Measurements from ENCODE around the gene MYL12B.
"Not testable (repeated sequence)": the region's sequence is repeated elsewhere in the genome, so short reads cannot be mapped to it uniquely, and the experiment has no call there.

Gene MYL12B

GRCh38 chr18:3284501-3284900 is 22.6 kb downstream of the MYL12B start:
- peaks cover 22% of the 10 kb centered on the region for H3K4me1 ChIP-seq (ENCODE audit: control insufficient read depth, insufficient read depth, low read length)
- H3K9me3 ChIP-seq (replicated peaks; ENCODE audit: low read length), result no peaks in the 10 kb centered on the region
- H3K9ac ChIP-seq (ENCODE audit: low read depth, low read length), result no peak overlapping the region
- H3K27me3 ChIP-seq (ENCODE audit: control insufficient read depth, insufficient read depth, low read length), result no peaks in the 10 kb centered on the region
- no peak overlapping the region for H3K4me3 ChIP-seq (ENCODE audit: low read length)
- no peak overlapping the region for H3K4me2 ChIP-seq (ENCODE audit: low read length)
- H3K36me3 ChIP-seq (ENCODE audit: insufficient read depth, low read length), result peaks cover under 1% of the 10 kb centered on the region

GRCh38 chr18:3286159-3286558 is 24.2 kb downstream of the MYL12B start:
- Histone ChIP-seq H3K9ac (ENCODE audit: low read depth, low read length) (no peak overlapping the region), H3K36me3 (ENCODE audit: insufficient read depth, low read length) (no peaks in the 10 kb centered on the region), H3K4me2 (ENCODE audit: low read length) (no peak overlapping the region), H3K4me3 (ENCODE audit: low read length) (no peak overlapping the region), H3K9me3 (replicated peaks; ENCODE audit: low read length) (peaks cover 5% of the 10 kb centered on the region), H3K27me3 (ENCODE audit: control insufficient read depth, insufficient read depth, low read length) (no peaks in the 10 kb centered on the region), H3K4me1 (ENCODE audit: control insufficient read depth, insufficient read depth, low read length) (peaks cover 22% of the 10 kb centered on the region)

- H3K4me2 ChIP-seq (ENCODE audit: low read length), result no peak overlapping the region
- H3K9ac ChIP-seq (ENCODE audit: low read depth, low read length), result no peak overlapping the region
- no peaks in the 10 kb centered on the region for H3K36me3 ChIP-seq (ENCODE audit: insufficient read depth, low read length)
- H3K9me3 ChIP-seq (replicated peaks; ENCODE audit: low read length), result peaks cover 5% of the 10 kb centered on the region
- peaks cover 12% of the 10 kb centered on the region for H3K4me1 ChIP-seq (ENCODE audit: control insufficient read depth, insufficient read depth, low read length)
- no peak overlapping the region for H3K4me3 ChIP-seq (ENCODE audit: low read length)
- H3K27me3 ChIP-seq (ENCODE audit: control insufficient read depth, insufficient read depth, low read length), result no peaks in the 10 kb centered on the region
Measured at GRCh38 chr18:3293196-3293951, 31.4 kb downstream of the MYL12B start.

- Histone ChIP-seq H3K27me3 (ENCODE audit: control insufficient read depth, insufficient read depth, low read length) (no peaks in the 10 kb centered on the region), H3K9me3 (replicated peaks; ENCODE audit: low read length) (peaks cover 5% of the 10 kb centered on the region), H3K4me1 (ENCODE audit: control insufficient read depth, insufficient read depth, low read length) (peaks cover 12% of the 10 kb centered on the region), H3K9ac (ENCODE audit: low read depth, low read length) (no peak overlapping the region), H3K4me3 (ENCODE audit: low read length) (no peak overlapping the region), H3K36me3 (ENCODE audit: insufficient read depth, low read length) (no peaks in the 10 kb centered on the region), H3K4me2 (ENCODE audit: low read length) (no peak overlapping the region)
Measured at GRCh38 chr18:3294435-3295080, 32.6 kb downstream of the MYL12B start.

- Histone ChIP-seq H3K36me3 (ENCODE audit: insufficient read depth, low read length) (no peaks in the 10 kb centered on the region), H3K9ac (ENCODE audit: low read depth, low read length) (peak overlapping the region; percentile 74), H3K27me3 (ENCODE audit: control insufficient read depth, insufficient read depth, low read length) (no peaks in the 10 kb centered on the region), H3K4me2 (ENCODE audit: low read length) (peak overlapping the region; percentile 79), H3K4me3 (ENCODE audit: low read length) (peak overlapping the region; percentile 68), H3K9me3 (replicated peaks; ENCODE audit: low read length) (no peaks in the 10 kb centered on the region), H3K4me1 (ENCODE audit: control insufficient read depth, insufficient read depth, low read length) (peaks cover 12% of the 10 kb centered on the region)
Measured at GRCh38 chr18:3297025-3297984, 35.4 kb downstream of the MYL12B start.

GRCh38 chr18:3304832-3305231 is 42.9 kb downstream of the MYL12B start:
- no peaks in the 10 kb centered on the region for H3K9me3 ChIP-seq (replicated peaks; ENCODE audit: low read length)
- H3K9ac ChIP-seq (ENCODE audit: low read depth, low read length), result no peak overlapping the region
- no peaks in the 10 kb centered on the region for H3K36me3 ChIP-seq (ENCODE audit: insufficient read depth, low read length)
- no peaks in the 10 kb centered on the region for H3K27me3 ChIP-seq (ENCODE audit: control insufficient read depth, insufficient read depth, low read length)
- H3K4me1 ChIP-seq (ENCODE audit: control insufficient read depth, insufficient read depth, low read length), result peaks cover 19% of the 10 kb centered on the region
- H3K4me3 ChIP-seq (ENCODE audit: low read length), result no peak overlapping the region
- H3K4me2 ChIP-seq (ENCODE audit: low read length), result no peak overlapping the region

GRCh38 chr18:3305354-3305762 is 43.4 kb downstream of the MYL12B start:
- Histone ChIP-seq H3K4me1 (ENCODE audit: control insufficient read depth, insufficient read depth, low read length) (peaks cover 19% of the 10 kb centered on the region), H3K9ac (ENCODE audit: low read depth, low read length) (peak overlapping the region; percentile 43), H3K36me3 (ENCODE audit: insufficient read depth, low read length) (no peaks in the 10 kb centered on the region), H3K9me3 (replicated peaks; ENCODE audit: low read length) (no peaks in the 10 kb centered on the region), H3K27me3 (ENCODE audit: control insufficient read depth, insufficient read depth, low read length) (no peaks in the 10 kb centered on the region), H3K4me3 (ENCODE audit: low read length) (no peak overlapping the region), H3K4me2 (ENCODE audit: low read length) (peak overlapping the region; percentile 51)

GRCh38 chr18:3305933-3306332 is 44.0 kb downstream of the MYL12B start:
- peaks cover 19% of the 10 kb centered on the region for H3K4me1 ChIP-seq (ENCODE audit: control insufficient read depth, insufficient read depth, low read length)
- H3K9ac ChIP-seq (ENCODE audit: low read depth, low read length), result peak overlapping the region; percentile 43
- H3K4me2 ChIP-seq (ENCODE audit: low read length), result peak overlapping the region; percentile 51
- no peaks in the 10 kb centered on the region for H3K27me3 ChIP-seq (ENCODE audit: control insufficient read depth, insufficient read depth, low read length)
- no peaks in the 10 kb centered on the region for H3K36me3 ChIP-seq (ENCODE audit: insufficient read depth, low read length)
- no peaks in the 10 kb centered on the region for H3K9me3 ChIP-seq (replicated peaks; ENCODE audit: low read length)
- H3K4me3 ChIP-seq (ENCODE audit: low read length), result no peak overlapping the region

GRCh38 chr18:3306391-3306790 is 44.5 kb downstream of the MYL12B start:
- no peaks in the 10 kb centered on the region for H3K27me3 ChIP-seq (ENCODE audit: control insufficient read depth, insufficient read depth, low read length)
- no peaks in the 10 kb centered on the region for H3K36me3 ChIP-seq (ENCODE audit: insufficient read depth, low read length)
- H3K4me2 ChIP-seq (ENCODE audit: low read length), result no peak overlapping the region
- peak overlapping the region; percentile 43 for H3K9ac ChIP-seq (ENCODE audit: low read depth, low read length)
- no peaks in the 10 kb centered on the region for H3K9me3 ChIP-seq (replicated peaks; ENCODE audit: low read length)
- H3K4me3 ChIP-seq (ENCODE audit: low read length), result no peak overlapping the region
- peaks cover 19% of the 10 kb centered on the region for H3K4me1 ChIP-seq (ENCODE audit: control insufficient read depth, insufficient read depth, low read length)

GRCh38 chr18:3313685-3314084 is 51.8 kb downstream of the MYL12B start:
- Histone ChIP-seq H3K4me3 (ENCODE audit: low read length) (no peak overlapping the region), H3K4me2 (ENCODE audit: low read length) (no peak overlapping the region), H3K27me3 (ENCODE audit: control insufficient read depth, insufficient read depth, low read length) (no peaks in the 10 kb centered on the region), H3K9ac (ENCODE audit: low read depth, low read length) (no peak overlapping the region), H3K36me3 (ENCODE audit: insufficient read depth, low read length) (no peaks in the 10 kb centered on the region), H3K4me1 (ENCODE audit: control insufficient read depth, insufficient read depth, low read length) (no peaks in the 10 kb centered on the region), H3K9me3 (replicated peaks; ENCODE audit: low read length) (no peaks in the 10 kb centered on the region)

GRCh38 chr18:3315344-3315743 is 53.4 kb downstream of the MYL12B start:
- not testable (repeated sequence) for H3K9ac ChIP-seq (ENCODE audit: low read depth, low read length); H3K4me1 ChIP-seq (ENCODE audit: control insufficient read depth, insufficient read depth, low read length); H3K9me3 ChIP-seq (replicated peaks; ENCODE audit: low read length); H3K4me3 ChIP-seq (ENCODE audit: low read length); H3K27me3 ChIP-seq (ENCODE audit: control insufficient read depth, insufficient read depth, low read length); H3K4me2 ChIP-seq (ENCODE audit: low read length); H3K36me3 ChIP-seq (ENCODE audit: insufficient read depth, low read length)

Measured in skeletal muscle satellite cell (primary cell).